Activated B cell treated with CpG ODN at 0.5 μM for 24 hours (primary cell): ENCODE results near the gene GPATCH11. TPM values are rescaled to one million over a fixed set of nuclear protein-coding genes. Genes with fewer than 3 reads are reported as not detected.

Experiments used
- ATAC-seq: fragments of 200-7000 bp; cut with Tn5 transposase; one replicate; pipeline ENCODE4 v1.10.0; 2021; ENCODE audit warnings: low read depth, mild to moderate bottlenecking, moderate library complexity
- CTCF ChIA-PET: fragments of 350-600 bp; sonication (Branson Sonifier 250); formaldehyde crosslinking; loops from one replicate; lab custom pipeline; 2021; ENCODE audit warnings: antibody characterized with exemption; lab: Charles Lee
- POLR2A ChIA-PET: fragments of 350-600 bp; sonication (Branson Sonifier 250); formaldehyde crosslinking; loops from one replicate; lab custom pipeline; 2021; ENCODE audit warnings: antibody characterized with exemption; lab: Charles Lee
- DNase-seq: peaks from one replicate; pipeline ENCODE4 v3.0.0; 2022
- H3K27ac Mint-ChIP-seq: one replicate; pipeline ENCODE4 v1.8.0; 2020; ENCODE audit warnings: mixed read lengths
- H3K27me3 Mint-ChIP-seq: one replicate; pipeline ENCODE4 v1.8.0; 2021; ENCODE audit warnings: mixed read lengths
- H3K36me3 Mint-ChIP-seq: one replicate; pipeline ENCODE4 v1.8.0; 2021; ENCODE audit warnings: low read depth, mixed read lengths
- H3K4me1 Mint-ChIP-seq: one replicate; pipeline ENCODE4 v1.8.0; 2021; ENCODE audit warnings: mixed read lengths
- H3K4me3 Mint-ChIP-seq: one replicate; pipeline ENCODE4 v1.8.0; 2020; ENCODE audit warnings: mild to moderate bottlenecking, mixed read lengths
- H3K9me3 Mint-ChIP-seq: one replicate; pipeline ENCODE4 v1.8.0; 2020; ENCODE audit warnings: mixed read lengths
- intact Hi-C: fragments of 100-400 bp; cut with micrococcal nuclease; formaldehyde crosslinking; loops from one replicate; pipeline ENCODE4 v1.15.1; 2024
- total RNA-seq: library from RNA; stranded (reverse); gene quantifications from 2 replicates; pipeline ENCODE4 v1.2.3, GENCODE V29; 2022
- TF ChIP-seq, protein P1 (sequence below): fragments of 200-600 bp; IDR thresholded peaks from one replicate; pipeline ENCODE4 v1.8.0; 2022; ENCODE audit warnings: antibody characterized with exemption, mild to moderate bottlenecking

The GPATCH11 gene
- total RNA-seq, 1 donor from 2014 or later, result 32.9 TPM

- Mint-ChIP-seq H3K27me3 (no peaks in the 10 kb centered on the region), H3K4me1 (no peaks in the 10 kb centered on the region), H3K9me3 (no peaks in the 10 kb centered on the region), H3K36me3 (peaks cover 74% of the 10 kb centered on the region), H3K4me3 (no peak overlapping the region), H3K27ac (no peak overlapping the region)
- CTCF ChIA-PET, result no interaction called here
- POLR2A ChIA-PET, result no interaction called here
- no peak for ATAC-seq
- DNase-seq, result no peak
- intact Hi-C loops, result no loop called here
- TF ChIP-seq, protein P1, sequence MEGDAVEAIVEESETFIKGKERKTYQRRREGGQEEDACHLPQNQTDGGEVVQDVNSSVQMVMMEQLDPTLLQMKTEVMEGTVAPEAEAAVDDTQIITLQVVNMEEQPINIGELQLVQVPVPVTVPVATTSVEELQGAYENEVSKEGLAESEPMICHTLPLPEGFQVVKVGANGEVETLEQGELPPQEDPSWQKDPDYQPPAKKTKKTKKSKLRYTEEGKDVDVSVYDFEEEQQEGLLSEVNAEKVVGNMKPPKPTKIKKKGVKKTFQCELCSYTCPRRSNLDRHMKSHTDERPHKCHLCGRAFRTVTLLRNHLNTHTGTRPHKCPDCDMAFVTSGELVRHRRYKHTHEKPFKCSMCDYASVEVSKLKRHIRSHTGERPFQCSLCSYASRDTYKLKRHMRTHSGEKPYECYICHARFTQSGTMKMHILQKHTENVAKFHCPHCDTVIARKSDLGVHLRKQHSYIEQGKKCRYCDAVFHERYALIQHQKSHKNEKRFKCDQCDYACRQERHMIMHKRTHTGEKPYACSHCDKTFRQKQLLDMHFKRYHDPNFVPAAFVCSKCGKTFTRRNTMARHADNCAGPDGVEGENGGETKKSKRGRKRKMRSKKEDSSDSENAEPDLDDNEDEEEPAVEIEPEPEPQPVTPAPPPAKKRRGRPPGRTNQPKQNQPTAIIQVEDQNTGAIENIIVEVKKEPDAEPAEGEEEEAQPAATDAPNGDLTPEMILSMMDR, result no peak
These were observed 27.6 kb downstream of the GPATCH11 start for GRCh38 chr2:37111958-37112357.

- intact Hi-C loops, result no loop called here
- Mint-ChIP-seq H3K4me1 (no peaks in the 10 kb centered on the region), H3K27me3 (no peaks in the 10 kb centered on the region), H3K9me3 (no peaks in the 10 kb centered on the region), H3K4me3 (no peak overlapping the region), H3K27ac (no peak overlapping the region), H3K36me3 (peaks cover 68% of the 10 kb centered on the region)
- TF ChIP-seq, protein P1, result no peak
- CTCF ChIA-PET, result no interaction called here
- no peak for DNase-seq
- POLR2A ChIA-PET, result no interaction called here
- ATAC-seq, result no peak
These were observed 33.2 kb downstream of the GPATCH11 start for GRCh38 chr2:37117566-37117965.

GRCh38 chr2:37119157-37119556, 34.8 kb downstream of the GPATCH11 start:
- no peaks in the 10 kb centered on the region for H3K9me3 Mint-ChIP-seq
- ChIA-PET CTCF (no interaction called here), POLR2A (no interaction called here)
- no peaks in the 10 kb centered on the region for H3K4me1 Mint-ChIP-seq
- peaks cover 72% of the 10 kb centered on the region for H3K36me3 Mint-ChIP-seq
- no peak overlapping the region for H3K4me3 Mint-ChIP-seq
- DNase-seq, result no peak
- ATAC-seq, result no peak
- H3K27me3 Mint-ChIP-seq, result no peaks in the 10 kb centered on the region
- TF ChIP-seq, protein P1, result no peak
- intact Hi-C loops, result no loop called here
- H3K27ac Mint-ChIP-seq, result no peak overlapping the region

DNA sequence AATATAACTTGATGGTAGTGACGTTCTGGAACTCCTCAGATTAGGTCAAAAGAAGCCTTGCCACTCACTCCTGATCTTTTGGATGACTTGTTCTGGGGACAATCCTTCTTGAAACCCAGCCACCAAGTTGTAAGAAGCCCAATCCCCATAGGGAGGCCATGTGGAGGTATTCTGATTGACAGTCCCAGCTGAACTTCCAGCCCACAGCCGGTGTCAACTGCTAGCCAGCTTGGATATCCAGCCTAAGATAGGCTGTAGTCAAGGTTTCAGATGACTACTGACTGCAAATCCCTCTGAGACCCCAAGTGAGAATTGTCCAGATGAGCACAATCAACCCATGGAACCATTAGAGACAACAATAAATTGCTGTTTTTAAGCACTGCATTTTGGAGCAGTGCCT, 41.1 kb downstream of the GPATCH11 start:
- ChIA-PET POLR2A (no interaction called here), CTCF (no interaction called here)
- intact Hi-C loops, result no loop called here
- Mint-ChIP-seq H3K4me1 (no peaks in the 10 kb centered on the region), H3K4me3 (no peak overlapping the region), H3K27ac (no peak overlapping the region), H3K9me3 (no peaks in the 10 kb centered on the region), H3K27me3 (no peaks in the 10 kb centered on the region), H3K36me3 (peaks cover 77% of the 10 kb centered on the region)
- TF ChIP-seq, protein P1, result no peak
- DNase-seq (no peak), ATAC-seq (no peak)

- POLR2A ChIA-PET, result no interaction called here
- peaks cover 57% of the 10 kb centered on the region for H3K36me3 Mint-ChIP-seq
These were observed 48.6 kb downstream of the GPATCH11 start for GRCh38 chr2:37132914-37133313.

More at GRCh38 chr2:37132914-37133313, 48.6 kb downstream of the GPATCH11 start:
- H3K27me3 Mint-ChIP-seq, result no peaks in the 10 kb centered on the region
- CTCF ChIA-PET, result interaction anchor here (0.6 kb wide), 1 partner anchor 49 kb away, joined by 4 read pairs; no protein-coding TSS in a partner anchor
- no peak overlapping the region for H3K27ac Mint-ChIP-seq
- intact Hi-C loops, result no loop called here
- no peak for DNase-seq
- ATAC-seq, result no peak
- TF ChIP-seq, protein P1, result no peak
- no peak overlapping the region for H3K4me3 Mint-ChIP-seq
- no peaks in the 10 kb centered on the region for H3K4me1 Mint-ChIP-seq
- H3K9me3 Mint-ChIP-seq, result no peaks in the 10 kb centered on the region
